Endothelial cell of umbilical vein (primary cell): Measurements from ENCODE around the gene UNC5C. TPM values are rescaled to one million over a fixed set of nuclear protein-coding genes. Genes with fewer than 3 reads are reported as not detected.

Experiments used
- BruUV-seq: library from RNA; stranded (reverse); fragments of 400-500 nt; replicated peaks from 2 replicates; lab custom pipeline; 2021; lab: Mats Ljungman, UMichigan
- CTCF ChIA-PET: fragments of 300-600, 350-600 bp; sonication (Branson Sonifier 250); formaldehyde crosslinking; loops from one replicate; lab custom pipeline; 2021; ENCODE audit warnings: antibody characterized with exemption, inconsistent platforms; lab: Charles Lee
- POLR2A ChIA-PET: fragments of 300-600, 350-600 bp; sonication (Branson Sonifier 250); formaldehyde crosslinking; loops from one replicate; lab custom pipeline; 2021; ENCODE audit warnings: antibody characterized with exemption, inconsistent platforms; lab: Charles Lee
- DNase-seq: peaks from one replicate; pipeline ENCODE4 v3.0.0-alpha.2; 2011; ENCODE audit warnings: low read depth, low spot score
- FAIRE-seq: peaks from 2 replicates; lab custom pipeline; 2011; peaks lifted over from hg19 to GRCh38; lab: Jason Lieb, UNC
- H2AFZ ChIP-seq: 2 replicates; pipeline ENCODE4 v1.6.0; 2012; ENCODE audit warnings: low read depth, low read length, control low read depth, inconsistent platforms
- H3K27ac ChIP-seq: 2 replicates; pipeline ENCODE4 v1.5.1; 2011; ENCODE audit warnings: low read depth, mild to moderate bottlenecking, control low read depth, low read length, moderate library complexity; ENCODE audit not compliant: insufficient read depth
- H3K27me3 ChIP-seq, 2 experiments: 2 replicates each; pipeline versions ENCODE4 v1.6.0 to v1.6.1; 2011; ENCODE audit warnings: low read length in 2 of 2, mixed read lengths in 1 of 2; ENCODE audit not compliant: control insufficient read depth in 2 of 2, insufficient read depth in 2 of 2
- H3K36me3 ChIP-seq, 2 experiments: 2 replicates in 1 of 2; 3 replicates in 1 of 2; pipeline ENCODE4 v1.5.1; 2011; ENCODE audit warnings: low read length in 2 of 2, mild to moderate bottlenecking in 1 of 2, moderate library complexity in 1 of 2; ENCODE audit not compliant: control insufficient read depth in 2 of 2, insufficient read depth in 2 of 2; ENCODE audit errors: extremely low read depth in 1 of 2
- H3K4me1 ChIP-seq: 3 replicates; pipeline ENCODE4 v1.5.1; 2011; ENCODE audit warnings: mild to moderate bottlenecking, low read length; ENCODE audit not compliant: control insufficient read depth, insufficient read depth; ENCODE audit errors: extremely low read depth
- H3K4me2 ChIP-seq: 2 replicates; pipeline ENCODE4 v1.6.1; 2011; ENCODE audit warnings: low read length, control low read depth, mixed read lengths; ENCODE audit not compliant: insufficient read depth
- H3K4me3 ChIP-seq, 3 experiments: fragments of 200-600 bp in 1 of 3; sonication (generic), shearing (Covaris generic) in 1 of 3; replicated peaks in 1 of 3; 2 replicates each; pipeline ENCODE4 v1.5.1; 2011 to 2016; ENCODE audit warnings: control low read depth in 3 of 3, low read length in 3 of 3, mild to moderate bottlenecking in 2 of 3, inconsistent platforms in 1 of 3, low read depth in 1 of 3, moderate library complexity in 1 of 3; ENCODE audit not compliant: insufficient read depth in 1 of 3
- H3K79me2 ChIP-seq: 2 replicates; pipeline ENCODE4 v1.6.0; 2012; ENCODE audit warnings: low read length, inconsistent platforms; ENCODE audit not compliant: control insufficient read depth, insufficient read depth
- H3K9ac ChIP-seq: replicated peaks from 2 replicates; pipeline ENCODE3; 2011; ENCODE audit warnings: low read length, control low read depth; ENCODE audit not compliant: insufficient read depth; ENCODE audit errors: extremely low read depth
- H3K9me1 ChIP-seq: replicated peaks from 3 replicates; pipeline ENCODE4 v1.6.0; 2011; ENCODE audit warnings: mild to moderate bottlenecking, low read length; ENCODE audit not compliant: control insufficient read depth, insufficient read depth; ENCODE audit errors: extremely low read depth
- H3K9me3 ChIP-seq: replicated peaks from 2 replicates; pipeline ENCODE4 v1.5.1; 2012; ENCODE audit warnings: low read length, inconsistent platforms; ENCODE audit not compliant: control insufficient read depth, insufficient read depth
- H4K20me1 ChIP-seq: replicated peaks from 2 replicates; pipeline ENCODE3; 2011; ENCODE audit warnings: mild to moderate bottlenecking, low read length; ENCODE audit not compliant: control insufficient read depth, insufficient read depth; ENCODE audit errors: extremely low read depth
- EZH2 ChIP-seq: IDR thresholded peaks from 2 replicates; pipeline ENCODE4 v1.6.1; 2012; ENCODE audit warnings: borderline replicate concordance, low read depth, mild to moderate bottlenecking, moderate library complexity, low read length, inconsistent platforms; ENCODE audit not compliant: severe bottlenecking
- GATA2 ChIP-seq: IDR thresholded peaks from 2 replicates; pipeline ENCODE4 v1.7.0; 2011; ENCODE audit warnings: low read depth, mild to moderate bottlenecking, moderate library complexity, mixed read lengths, low read length; ENCODE audit not compliant: insufficient read length, insufficient read depth
- JUN ChIP-seq: IDR thresholded peaks from 2 replicates; pipeline ENCODE4 v1.6.1; 2011; ENCODE audit warnings: borderline replicate concordance, low read depth; ENCODE audit not compliant: insufficient read length, insufficient read depth
- MYC ChIP-seq: IDR thresholded peaks from one replicate; pipeline ENCODE4 v1.6.1; 2011; ENCODE audit warnings: mild to moderate bottlenecking, low read depth, low read length
- POLR2A ChIP-seq: IDR thresholded peaks from 2 replicates; pipeline ENCODE4 v1.6.1; 2012; ENCODE audit warnings: low read depth, mild to moderate bottlenecking, control low read depth, low read length
- POLR2AphosphoS5 ChIP-seq: IDR thresholded peaks from 2 replicates; pipeline ENCODE4 v1.6.1; 2012; ENCODE audit warnings: low read depth, mild to moderate bottlenecking, control low read depth, low read length, moderate library complexity; ENCODE audit not compliant: insufficient read depth
- dilution Hi-C: fragments of 300-500 bp; cut with MboI; formaldehyde crosslinking; loops from one replicate; pipeline ENCODE4 v1.15.0; 2019; ENCODE audit warnings: low sequenced_read_pairs; ENCODE audit not compliant: extremely low pct_ligation_motif_present
- intact Hi-C: fragments of 100-400 bp; cut with micrococcal nuclease; formaldehyde crosslinking; loops from one replicate; pipeline ENCODE4 v1.10.0; 2022
- polyA plus RNA-seq, 4 experiments: library from polyadenylated mRNA; depleted of rRNA in 3 of 4; stranded (reverse) in 3 of 4; unstranded in 1 of 4; fragments of >200 nt; gene quantifications; 2 replicates each; pipeline versions ENCODE4 v1.2.1 to v1.2.3, GENCODE V29; 2011 to 2012; ENCODE audit warnings: missing spikeins in 1 of 4
- total RNA-seq: library from RNA; stranded (reverse); gene quantifications from 2 replicates; pipeline ENCODE4 v1.2.3, GENCODE V29; 2021
- TF ChIP-seq, protein P1 (sequence below): IDR thresholded peaks from 2 replicates; pipeline ENCODE4 v1.6.1; 2011; ENCODE audit not compliant: insufficient read depth, insufficient read length
- TF ChIP-seq, protein P2 (sequence below), 2 donors: IDR thresholded peaks; 1 replicate in 1 of 2; 2 replicates in 1 of 2; pipeline ENCODE4 v1.5.1; 2011; ENCODE audit warnings: low read length in 2 of 2, mild to moderate bottlenecking in 2 of 2, moderate library complexity in 2 of 2, control low read depth in 1 of 2, inconsistent platforms in 1 of 2, low read depth in 1 of 2; ENCODE audit not compliant: insufficient read depth in 1 of 2; ENCODE audit errors: extremely low read depth in 1 of 2

UNC5C gene
- total and polyA plus RNA-seq, 2 donors (not counting 3 experiments of a cell fraction or from before 2014, with no cell fraction given) = 0.44 to 0.53 TPM

DNA sequence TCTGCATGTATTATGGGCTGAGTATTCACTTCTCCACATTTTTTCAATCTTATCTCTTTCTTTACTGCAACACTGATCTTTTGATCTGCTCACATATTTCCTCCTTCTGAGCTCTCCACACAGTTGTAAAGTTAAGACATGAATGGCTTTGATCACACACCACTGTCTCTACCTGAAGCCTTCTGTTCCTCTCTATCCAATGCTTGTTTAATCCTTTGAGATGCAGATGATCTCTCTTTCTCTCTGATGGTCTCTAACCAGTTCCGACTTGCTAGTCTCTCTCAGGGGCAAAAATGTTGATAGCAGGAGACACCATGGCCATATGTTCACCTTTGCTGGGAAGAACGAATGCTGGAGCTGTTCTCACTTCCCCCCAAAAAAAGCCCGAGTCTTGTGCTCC is 162.4 kb downstream of the UNC5C start:
- no peaks in the 10 kb centered on the region for H3K36me3 ChIP-seq
- FAIRE-seq (no peak), DNase-seq (no peak)
- ChIA-PET POLR2A (no interaction called here), CTCF (interaction anchor here (0.6 to 1.1 kb wide), 2 partner anchors 50 to 227 kb away, joined by 3 read pairs; no protein-coding TSS in a partner anchor)
- no peaks in the 10 kb centered on the region for H3K4me1 ChIP-seq
- no peaks in the 10 kb centered on the region for H4K20me1 ChIP-seq
- H3K79me2 ChIP-seq = no peaks in the 10 kb centered on the region
- no peaks in the 10 kb centered on the region for H3K9me1 ChIP-seq
- H2AFZ ChIP-seq = no peak overlapping the region
- no peak overlapping the region for H3K4me2 ChIP-seq
- intact Hi-C loops (no loop called here), dilution Hi-C loops (no loop called here)
- no peak overlapping the region for H3K27ac ChIP-seq
- H3K9me3 ChIP-seq = no peaks in the 10 kb centered on the region
- no peak overlapping the region for H3K4me3 ChIP-seq
- no TSS peak for BruUV-seq
- no peak overlapping the region for H3K9ac ChIP-seq
- TF ChIP-seq EZH2 (no peak), GATA2 (no peak), JUN (no peak), MYC (no peak), POLR2AphosphoS5 (no peak), POLR2A (no peak)
- TF ChIP-seq, protein P1, sequence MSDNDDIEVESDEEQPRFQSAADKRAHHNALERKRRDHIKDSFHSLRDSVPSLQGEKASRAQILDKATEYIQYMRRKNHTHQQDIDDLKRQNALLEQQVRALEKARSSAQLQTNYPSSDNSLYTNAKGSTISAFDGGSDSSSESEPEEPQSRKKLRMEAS = no peak
- TF ChIP-seq, protein P2, sequence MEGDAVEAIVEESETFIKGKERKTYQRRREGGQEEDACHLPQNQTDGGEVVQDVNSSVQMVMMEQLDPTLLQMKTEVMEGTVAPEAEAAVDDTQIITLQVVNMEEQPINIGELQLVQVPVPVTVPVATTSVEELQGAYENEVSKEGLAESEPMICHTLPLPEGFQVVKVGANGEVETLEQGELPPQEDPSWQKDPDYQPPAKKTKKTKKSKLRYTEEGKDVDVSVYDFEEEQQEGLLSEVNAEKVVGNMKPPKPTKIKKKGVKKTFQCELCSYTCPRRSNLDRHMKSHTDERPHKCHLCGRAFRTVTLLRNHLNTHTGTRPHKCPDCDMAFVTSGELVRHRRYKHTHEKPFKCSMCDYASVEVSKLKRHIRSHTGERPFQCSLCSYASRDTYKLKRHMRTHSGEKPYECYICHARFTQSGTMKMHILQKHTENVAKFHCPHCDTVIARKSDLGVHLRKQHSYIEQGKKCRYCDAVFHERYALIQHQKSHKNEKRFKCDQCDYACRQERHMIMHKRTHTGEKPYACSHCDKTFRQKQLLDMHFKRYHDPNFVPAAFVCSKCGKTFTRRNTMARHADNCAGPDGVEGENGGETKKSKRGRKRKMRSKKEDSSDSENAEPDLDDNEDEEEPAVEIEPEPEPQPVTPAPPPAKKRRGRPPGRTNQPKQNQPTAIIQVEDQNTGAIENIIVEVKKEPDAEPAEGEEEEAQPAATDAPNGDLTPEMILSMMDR (IDR thresholded peaks at IDR 0.05; ENCODE audit: extremely low read depth in 1 of 2, insufficient read depth in 1 of 2, low read depth in 1 of 2, low read length in 2 of 2) = no peak
- no peaks in the 10 kb centered on the region for H3K27me3 ChIP-seq
